HG03571 (cell line): Measurements from ENCODE around the gene GALNT2.

Source experiments
- ATAC-seq: cut with Tn5 transposase; IDR thresholded peaks from one replicate; pipeline ENCODE4 v1.9.1; 2021; ENCODE audit not compliant: unreplicated experiment

Gene GALNT2

DNA sequence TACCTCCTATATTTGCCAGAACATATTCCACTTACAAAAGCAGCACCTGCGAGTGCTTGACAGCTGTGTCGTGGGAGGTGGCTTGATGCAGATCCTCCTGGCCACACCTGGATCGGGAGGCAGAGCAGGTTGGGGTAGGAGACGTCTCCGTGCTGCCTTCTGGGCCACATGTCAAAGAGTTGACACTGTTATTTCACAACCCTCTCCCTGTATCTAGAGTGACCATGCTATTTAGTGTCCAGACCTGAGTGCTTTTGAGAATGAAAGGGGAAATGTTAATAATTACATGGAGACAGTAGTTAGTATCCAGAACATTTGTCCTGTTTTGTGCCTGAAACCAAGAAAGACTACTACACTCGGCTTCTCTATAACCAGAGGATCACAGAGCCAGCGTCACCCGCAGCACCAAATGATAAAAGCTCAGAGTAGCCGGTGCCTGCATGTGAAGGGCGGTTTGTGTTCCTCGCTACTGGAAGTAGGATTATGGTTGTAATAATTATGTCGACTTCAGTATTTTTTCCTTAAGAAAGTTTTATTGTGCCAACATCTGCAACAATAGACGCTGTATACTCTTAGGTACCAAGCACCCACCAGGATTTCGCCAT is 77.1 kb downstream of the GALNT2 start:
- ATAC-seq, result no peak

DNA sequence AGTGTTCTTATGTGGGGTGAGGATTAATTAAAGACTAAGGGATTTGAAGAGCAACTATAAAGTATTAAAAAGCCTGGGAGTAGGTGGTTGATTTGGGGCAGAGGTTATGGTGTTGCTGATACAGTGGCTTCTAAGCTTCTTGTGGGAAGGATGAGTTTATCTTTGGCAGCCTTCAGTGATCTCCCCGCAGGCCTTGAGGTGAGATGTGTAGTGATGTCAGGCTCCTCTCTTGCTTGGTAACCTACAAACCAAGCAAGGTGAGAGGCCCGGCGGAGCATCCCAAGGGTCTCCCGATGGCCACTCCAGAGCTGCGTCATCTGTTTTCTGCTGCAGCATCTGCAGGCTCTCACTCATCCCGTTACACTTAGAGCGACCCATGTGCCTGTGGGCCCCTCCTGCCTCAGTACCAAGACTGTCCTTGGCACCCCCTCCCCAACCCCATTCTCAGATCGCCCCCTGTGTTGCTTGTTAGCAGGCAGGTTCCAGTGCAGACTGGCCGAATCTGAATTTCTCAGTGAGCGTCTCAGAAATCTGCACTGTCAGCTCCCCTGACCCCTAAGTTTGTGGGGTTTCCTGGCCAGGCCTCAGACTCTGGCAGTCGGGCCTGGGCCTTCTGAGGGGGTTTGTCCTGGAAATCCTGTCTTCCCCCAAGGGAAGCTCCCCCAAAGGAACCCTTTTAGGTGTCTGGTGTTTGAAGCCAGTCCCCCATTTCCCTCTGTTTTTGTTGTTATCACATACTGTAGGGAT is 77.9 kb downstream of the GALNT2 start:
- ATAC-seq, result no peak

DNA sequence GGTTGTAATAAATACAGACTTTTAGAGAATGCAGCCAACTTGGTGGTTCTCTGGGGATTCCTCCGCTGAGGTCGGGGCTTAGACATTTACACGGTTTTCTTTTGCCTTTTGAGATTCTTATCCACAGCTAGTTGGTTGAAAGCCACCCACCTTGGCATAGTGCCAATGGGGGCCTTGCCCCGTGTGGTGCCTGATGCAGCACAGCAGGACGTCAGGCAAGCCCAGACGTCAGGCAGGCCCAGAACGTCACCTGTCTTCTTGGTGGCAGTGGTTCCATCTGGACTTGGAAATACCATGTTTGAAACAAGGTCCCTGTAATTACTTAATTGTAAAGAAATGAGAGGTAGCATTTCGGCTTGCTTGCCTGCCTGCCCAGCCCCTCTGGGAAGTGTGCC is 78.5 kb downstream of the GALNT2 start:
- ATAC-seq, result no peak

DNA sequence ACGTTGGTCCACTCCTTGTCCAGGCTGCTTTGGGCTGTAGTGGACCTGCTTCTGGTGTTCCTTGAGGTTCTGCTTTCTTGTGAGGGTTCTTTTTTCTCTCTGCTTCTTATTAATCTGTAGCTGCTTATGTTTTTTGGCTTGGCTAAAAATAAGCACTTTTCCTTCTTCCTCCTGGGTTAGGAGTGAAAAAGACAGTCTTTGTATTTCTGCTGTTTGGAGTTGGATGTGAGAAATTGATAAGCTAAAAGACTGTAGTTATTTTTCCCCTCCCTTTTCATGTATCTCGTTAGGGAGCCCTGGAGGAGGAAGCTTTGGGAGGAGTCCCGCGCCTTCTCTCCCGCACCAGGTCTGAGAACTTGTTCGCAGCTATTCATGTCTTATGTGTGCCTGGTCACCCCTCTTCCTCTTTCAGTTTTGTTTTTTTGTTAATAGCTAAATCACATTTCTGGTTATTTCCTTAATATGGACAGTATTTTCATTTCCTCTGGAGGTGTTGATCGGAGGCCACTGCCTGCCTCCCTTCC is 79.0 kb downstream of the GALNT2 start:
- ATAC-seq, result no peak

DNA sequence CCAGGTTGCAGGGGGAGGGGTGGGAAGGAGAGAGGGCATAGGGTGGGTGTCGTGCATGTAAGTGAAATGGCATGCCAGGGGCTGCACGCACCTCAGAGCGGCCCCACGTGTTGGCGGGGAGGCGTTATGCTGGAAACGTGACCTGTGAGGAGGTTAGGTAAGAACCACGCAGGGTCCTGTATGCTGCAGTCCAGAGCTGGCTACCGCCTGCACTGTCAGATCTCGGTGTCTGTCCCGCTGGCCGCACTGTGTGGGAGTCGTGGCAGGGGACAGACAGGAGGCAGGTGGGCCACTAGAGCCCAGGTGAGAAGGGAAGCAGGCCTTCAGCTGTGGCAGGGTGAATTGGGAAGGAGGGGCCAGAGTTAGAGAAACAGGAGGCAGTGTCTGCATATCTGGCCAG is 79.7 kb downstream of the GALNT2 start:
- ATAC-seq, result no peak

DNA sequence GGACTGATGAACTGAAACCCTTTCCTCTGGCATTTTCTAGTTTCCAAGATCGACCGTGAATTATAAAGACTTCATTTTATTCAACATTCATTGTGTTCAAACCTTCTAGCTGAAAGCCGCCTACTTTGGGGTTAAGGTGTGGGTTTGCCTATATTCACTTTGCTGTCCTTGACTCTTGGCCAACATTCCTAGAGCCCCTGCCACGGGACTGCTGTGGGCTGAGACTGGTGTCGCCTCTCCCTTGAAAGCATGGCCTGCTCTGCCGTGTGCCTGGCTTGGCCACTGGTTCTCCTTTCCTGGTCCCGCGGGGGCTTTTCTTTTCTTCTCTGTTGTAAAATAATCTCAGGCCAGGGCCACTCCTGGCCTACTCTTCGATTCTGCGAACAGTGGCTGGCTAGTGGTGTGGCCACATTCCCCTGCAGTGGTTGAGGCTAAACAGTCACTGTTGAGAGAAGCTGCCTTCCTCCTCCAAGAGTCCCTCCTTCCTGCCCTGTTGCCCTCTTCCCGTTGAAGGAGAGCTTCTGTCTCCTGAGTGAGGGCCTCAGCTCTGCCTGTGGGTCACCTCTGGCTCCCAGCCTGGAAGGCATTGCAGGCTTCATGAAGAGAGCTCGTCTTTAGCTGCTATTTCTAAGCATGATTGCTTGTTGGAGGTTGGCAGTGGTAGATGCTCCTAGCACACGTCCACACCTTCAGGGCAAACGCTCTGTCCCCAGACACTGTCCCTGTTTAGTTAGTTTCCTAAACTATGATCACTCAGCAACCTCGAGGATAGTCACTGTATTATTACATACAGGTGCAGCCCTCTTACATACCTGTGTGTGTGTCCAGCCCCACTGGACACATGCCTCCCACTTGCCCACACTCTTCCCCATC is 80.5 kb downstream of the GALNT2 start:
- no peak for ATAC-seq

DNA sequence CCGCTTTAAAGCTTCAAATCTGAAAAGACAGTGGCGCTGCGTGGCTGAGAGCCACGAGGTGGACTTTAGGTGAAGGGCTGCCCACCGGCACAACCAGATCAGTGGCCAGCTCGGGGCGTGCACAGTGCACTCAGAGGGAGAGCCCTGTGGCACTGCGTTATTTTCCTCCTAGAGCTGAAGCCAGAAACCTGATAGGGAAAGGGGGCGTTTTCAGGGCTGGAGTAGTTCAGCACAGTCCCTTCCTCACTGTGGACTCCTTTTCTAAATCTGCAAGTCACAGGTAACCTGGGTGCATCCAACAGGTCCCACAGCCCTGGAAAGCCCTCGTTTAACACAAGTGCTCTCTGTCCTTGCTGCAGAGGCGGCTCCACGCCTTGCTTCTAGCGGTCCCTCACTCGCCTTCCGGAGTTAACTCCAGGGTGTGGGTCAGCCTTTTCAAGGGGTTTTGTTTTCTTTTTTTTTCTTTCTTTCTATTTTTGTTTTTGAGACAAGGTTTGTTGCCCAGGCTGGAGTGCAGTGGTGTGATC is 81.2 kb downstream of the GALNT2 start:
- ATAC-seq, result no peak

DNA sequence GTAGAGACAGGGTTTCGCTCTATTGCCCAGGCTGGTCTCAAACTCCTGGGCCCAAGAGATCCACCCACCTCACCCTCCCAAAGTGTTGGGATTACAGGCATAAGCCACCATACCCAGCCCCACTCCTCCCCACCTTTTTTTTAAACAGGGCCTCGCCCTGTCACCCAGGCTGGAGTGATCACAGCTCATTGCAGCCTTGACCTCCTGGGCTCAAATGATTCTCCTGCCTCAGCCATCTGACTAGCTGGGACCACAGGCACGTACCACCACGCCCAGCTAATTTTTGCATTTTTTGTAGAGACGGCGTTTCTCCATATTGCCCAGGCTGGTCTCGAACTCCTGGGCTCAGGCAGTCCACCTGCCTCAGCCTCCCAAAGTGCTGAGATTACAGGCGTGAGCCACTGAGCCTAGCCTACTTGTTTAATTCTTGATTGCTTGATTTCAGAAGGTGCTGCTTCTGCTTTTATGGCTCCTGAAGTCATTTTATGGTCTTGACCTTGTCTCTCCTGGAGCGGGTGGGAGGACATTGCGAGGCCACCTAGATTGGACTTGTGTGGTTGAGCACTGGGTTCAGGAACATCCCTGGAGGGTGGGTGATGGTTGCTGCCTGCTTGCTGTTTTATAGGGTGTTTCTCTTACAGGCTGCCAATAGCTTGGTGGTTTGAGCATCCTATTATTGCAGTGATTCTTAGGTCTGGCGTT is 81.9 kb downstream of the GALNT2 start:
- ATAC-seq, result no peak

DNA sequence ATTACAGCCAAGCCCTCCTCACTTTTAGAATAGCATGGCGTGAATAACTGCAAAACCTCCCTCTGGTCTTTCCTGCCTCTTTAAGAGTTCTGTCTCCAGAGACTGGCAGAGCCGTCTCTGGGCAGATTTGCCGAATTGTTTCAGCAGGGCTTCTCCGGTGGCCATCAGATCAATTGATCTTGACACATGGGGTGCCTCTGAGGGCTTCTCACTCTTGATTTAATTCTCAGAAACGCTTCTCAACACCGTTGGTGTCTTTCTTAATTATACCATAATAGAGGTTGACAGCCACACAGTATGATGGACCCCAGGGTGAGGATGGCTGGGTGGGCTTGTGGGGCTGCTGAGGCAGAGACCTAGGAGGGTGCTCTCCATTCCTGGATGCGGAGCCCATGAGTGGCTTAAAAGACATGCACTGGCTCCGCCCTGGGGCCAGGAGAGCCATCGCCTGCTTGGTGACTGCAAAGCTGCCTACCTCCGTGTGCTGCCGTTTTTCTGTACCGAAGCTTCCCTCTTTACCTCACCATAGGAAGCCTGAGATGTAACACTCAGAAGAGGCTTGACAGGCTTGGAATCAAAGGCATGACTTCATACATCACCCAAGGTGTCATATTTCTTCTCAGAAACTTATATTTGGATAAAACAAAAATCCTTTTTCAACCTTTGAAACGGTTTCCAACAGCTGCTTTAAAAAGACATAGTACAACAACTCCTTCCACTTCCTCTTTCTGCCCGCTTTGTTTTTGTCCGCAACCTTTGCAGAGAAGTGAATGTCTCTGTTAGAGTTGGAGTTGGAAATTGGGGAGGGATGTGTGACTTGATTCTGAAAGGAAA is 82.9 kb downstream of the GALNT2 start:
- ATAC-seq, result peak; percentile 67

DNA sequence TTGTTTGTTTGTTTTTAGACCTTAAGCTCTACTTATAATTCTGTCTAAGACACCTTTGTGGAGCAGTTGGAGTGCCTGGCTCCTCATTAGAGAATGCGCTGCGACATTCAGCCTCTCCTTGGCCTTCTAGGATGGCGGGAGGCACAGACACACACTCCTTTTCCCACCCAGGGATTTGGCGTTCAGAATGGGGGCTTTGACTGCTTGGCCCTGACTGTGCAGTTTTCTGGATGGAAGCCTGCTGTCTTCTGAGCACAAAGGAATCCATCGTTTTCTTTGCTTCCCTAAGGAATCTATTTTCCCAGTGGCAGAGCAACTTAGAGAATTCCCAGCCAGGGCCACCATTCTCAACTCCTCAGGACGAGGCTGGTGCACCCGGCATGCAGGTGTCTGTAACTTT is 83.6 kb downstream of the GALNT2 start:
- no peak for ATAC-seq

DNA sequence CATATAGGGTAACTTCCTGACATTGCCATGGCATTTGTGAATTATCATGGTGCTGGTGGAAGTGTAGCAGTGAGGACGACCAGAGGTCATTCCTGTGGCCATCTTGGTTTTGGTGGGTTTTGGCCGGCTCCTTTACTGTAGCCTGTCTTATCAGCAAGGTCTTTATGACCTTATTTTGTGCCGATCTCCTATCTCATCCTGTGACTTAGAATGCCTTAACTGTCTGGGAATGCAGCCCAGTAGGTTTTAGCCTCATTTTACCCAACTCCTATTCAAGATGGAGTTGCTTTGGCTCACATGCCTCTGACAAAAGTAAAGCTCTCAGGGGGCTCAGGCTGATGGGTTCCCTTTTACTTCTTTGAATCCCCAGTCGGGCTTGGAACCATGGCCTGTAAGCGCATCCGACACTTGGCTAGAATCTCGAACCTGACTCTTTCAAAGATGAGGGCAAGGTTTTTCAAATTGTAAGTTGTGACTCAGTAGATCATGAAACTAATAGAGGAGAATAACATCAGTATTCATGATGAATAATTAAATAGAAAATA is 85.0 kb downstream of the GALNT2 start:
- ATAC-seq, result no peak

DNA sequence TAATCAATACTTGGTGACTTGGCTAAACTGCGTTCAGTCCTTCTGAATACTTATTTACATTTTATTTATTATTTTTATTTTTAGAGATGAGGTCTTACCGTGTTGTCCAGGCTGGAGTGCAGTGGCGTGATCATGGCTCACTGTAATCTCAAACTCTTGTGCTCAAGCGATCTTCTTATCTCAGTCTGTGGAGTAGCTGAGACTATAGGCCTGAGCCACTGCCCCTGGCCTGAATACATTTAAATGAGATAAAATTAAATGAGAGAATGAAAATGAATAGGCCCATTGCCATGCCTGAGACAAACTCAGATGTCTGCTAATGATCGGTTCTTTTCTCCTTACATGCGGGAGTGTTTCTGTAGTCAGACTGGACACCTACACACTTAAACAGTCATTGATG is 86.0 kb downstream of the GALNT2 start:
- ATAC-seq, result no peak

DNA sequence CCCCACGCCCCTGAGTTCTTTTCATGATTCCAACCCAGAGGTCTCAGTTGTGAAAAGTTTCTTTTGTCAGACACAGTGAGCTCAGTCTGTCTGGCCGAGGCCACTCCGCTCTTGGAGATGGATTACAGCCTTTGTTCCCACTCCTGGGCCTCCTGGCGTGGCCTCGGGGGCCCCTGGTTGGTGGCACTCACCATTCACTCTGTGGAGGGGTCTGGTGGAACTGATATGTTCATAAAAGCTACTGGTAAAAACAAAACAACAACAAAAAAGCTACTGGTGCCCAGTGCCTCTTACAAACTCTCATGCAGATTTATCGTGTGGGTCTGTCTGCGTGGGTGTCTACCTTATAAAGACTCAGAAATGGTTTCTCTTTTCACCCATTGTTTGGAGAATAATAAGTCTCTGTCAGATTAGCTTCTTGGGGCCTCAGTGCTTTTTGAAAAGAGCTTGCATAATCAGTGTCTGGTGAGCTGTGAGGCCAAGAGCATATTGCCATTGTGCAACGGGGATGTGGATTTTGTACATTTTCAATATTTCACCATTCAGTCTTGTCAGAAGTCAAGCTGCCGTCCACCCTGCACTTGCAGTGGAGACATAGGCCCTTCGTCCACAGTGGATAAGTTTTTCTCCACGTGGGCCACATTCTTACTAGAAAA is 86.7 kb downstream of the GALNT2 start:
- no peak for ATAC-seq

DNA sequence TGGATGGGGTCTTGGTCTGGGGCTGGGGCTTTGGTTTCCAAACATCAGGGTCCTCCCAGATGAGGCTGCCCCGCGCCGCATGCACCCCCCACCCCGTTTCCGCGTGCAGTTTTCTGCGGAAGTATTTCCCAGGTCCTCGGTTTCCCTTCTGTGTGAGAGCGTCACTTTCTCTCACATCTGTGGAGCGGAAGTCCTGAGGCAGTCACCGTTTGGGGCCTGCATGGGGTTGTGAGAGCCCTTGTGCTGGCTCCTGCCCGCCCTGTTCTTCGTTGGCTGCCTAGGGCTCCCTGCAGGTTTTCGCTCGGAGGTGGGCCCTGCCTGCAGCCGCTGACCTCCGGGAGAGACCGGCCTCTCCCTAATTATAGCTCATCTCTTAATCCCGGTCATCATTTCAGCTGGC is 88.0 kb downstream of the GALNT2 start:
- ATAC-seq, result no peak

DNA sequence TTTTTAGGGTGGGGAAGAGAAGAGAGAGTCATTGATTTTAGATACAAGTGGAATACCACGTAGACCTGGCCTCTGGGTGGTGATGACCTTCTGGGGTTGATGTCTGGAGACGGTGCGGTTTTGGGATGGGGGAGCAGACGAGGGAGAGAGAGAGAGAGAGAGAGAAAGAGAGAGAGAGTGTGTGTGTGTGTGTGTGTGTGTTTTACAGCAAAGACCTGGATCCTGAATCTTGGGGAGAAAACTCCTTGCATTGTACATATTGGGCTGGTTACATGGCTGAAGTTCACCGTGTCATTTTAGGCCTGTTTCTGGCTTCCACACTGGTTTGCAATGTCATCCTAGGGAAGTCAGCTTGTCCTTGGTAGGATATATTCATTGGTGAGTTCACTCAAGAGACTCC is 89.0 kb downstream of the GALNT2 start:
- ATAC-seq, result no peak

DNA sequence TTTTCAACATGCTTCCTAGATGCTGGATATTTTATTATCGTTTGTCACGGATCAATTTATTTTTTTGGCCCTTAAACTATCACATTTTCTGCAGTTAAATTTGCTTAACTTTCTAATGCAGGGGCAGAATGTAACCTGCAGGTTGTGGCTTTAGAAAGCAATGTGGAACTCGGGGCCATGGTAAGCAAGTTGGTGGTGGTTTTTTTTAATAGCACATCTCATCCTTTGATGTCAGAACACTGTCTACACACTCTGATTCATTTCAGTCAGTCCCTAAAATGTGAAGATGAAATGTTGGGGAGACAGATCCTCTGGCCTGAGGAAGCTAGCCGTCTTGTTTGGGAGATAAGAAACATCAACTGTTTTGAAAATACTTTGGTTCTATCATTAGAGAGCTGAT is 89.5 kb downstream of the GALNT2 start:
- ATAC-seq, result no peak

DNA sequence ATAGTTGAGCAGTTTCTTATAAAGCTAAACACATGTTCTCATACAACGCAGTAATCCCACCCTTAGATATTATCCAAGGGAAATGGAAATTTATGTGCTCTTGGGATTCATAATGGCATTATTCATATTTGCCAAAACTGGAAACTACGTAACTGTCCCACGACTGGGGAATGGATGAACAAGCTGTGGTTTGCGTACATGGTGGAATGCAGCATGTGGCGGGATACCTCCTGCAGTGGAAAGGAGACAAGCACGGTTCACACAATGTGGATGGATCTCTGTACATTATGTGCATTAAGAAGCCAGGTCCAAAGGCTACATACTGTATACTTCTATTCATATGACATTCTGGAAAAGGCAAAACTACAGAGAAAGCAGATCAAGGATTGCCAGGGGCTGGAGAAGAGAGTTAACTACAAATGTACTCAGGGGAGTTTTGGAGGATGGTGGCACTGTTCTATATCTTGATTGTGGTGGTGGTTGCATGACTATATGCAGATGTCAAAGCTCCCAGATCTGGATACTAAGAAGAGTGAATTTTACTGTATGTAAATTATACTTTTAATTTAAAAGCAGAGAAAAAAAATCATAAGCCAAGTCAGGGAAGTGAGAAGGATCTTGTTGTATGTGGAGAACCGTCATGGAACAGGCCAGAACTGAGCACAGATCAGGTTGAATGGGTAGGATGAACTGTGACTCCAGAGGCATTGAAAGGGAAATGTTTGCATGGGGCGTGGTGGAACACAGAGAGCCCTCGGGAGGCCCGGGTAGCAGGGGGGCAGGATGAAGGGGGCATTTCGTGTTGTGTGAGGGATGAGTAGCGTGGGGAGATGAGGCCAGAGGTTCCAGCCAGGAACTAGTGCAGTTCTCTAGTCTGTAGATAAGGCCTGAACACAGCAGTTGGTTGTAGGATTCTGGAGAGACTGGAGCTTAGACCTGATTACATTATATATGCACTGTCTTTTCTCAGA is 90.7 kb downstream of the GALNT2 start:
- no peak for ATAC-seq
